ENCODE measurements around the gene VSTM2L. TPM values are rescaled to one million over a fixed set of nuclear protein-coding genes. Genes with fewer than 3 reads are reported as not detected.
"Not testable (repeated sequence)": the region's sequence is repeated elsewhere in the genome, so short reads cannot be mapped to it uniquely, and the experiment has no call there.

The VSTM2L gene, protein sequence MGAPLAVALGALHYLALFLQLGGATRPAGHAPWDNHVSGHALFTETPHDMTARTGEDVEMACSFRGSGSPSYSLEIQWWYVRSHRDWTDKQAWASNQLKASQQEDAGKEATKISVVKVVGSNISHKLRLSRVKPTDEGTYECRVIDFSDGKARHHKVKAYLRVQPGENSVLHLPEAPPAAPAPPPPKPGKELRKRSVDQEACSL
- under 1 TPM; 0.78 to 0.90 (median 0.82) TPM for polyA plus RNA-seq

DNA sequence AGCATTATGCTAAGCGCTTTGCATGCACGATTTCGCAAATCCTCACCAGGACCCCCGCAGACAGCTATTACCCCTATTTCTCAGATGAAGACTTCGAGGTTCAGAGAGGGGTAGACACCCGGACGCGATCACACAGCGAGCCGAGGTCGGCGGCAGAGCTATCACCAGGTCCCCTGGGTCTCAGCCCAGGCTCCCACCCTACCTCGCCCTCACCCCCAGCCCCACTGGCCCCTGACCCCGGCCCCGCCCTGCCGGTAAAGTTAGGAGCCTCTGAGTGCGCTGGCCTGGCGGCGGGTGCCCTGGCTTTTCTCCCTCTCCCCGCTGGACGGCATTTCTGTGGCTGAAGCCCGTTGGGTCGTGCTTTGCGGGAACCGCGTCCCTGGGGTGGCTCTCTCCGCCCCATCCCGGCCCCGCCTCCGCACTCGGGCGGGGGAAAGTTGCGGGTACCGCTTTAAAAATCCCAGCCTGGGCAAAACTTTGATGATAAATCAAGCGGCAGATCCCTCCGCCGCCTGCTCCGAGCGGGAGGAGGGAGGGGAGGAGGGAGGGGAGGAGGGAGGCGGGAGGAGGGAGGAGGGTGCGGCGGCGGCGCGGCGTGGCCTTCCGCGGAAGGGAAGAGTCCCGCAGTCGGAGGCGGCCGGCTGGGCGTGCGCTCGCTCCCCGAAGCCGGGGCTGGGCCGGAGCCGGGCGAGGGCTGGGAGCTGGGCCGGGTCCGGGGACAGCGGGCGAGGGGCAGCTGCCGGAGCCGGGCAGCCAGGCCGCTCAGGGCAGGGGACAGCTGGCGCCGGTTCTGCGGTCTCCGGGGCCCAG lies at the start of gene VSTM2L:
VSTM2L (plus strand) TSS at position 624 of the 810 bp plus-strand sequence. CDS start 224 bp downstream, outside the sequence.
- 5 to 7% (median 7%) methylated on average over 51 to 67 of the region's 71 CpGs for WGBS, 3 donors
- no peak within 1 kb of the TSS for H3K27ac ChIP-seq (ENCODE audit: low read depth, low read length)

DNA sequence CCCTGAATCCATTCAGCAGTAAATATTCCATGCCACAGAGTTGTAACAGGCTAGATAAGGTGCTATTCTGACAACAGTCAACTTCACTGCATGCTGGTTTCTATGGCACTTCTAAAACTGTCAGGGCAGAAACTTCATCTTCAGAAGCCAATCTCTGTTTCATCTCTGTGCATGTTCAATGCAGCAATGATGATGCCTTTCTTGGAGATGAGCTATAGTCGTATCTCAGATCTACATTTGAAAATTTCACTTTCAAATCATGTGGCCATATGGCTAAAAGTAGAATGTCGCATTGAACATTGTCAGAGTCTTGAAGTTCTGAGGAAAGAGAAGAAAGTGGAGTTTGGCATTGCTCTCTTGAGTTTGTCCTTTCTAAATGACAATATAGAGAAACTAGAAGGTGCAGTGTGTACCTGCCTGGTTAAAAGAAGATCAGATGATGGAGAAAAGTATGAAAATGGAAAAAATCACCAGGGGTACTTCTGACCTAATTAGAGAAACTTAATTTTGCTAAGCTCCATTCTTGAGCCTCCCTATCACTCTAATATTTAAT lies 49.0 kb upstream of the VSTM2L start:
- no peak overlapping the region for H3K27ac ChIP-seq (ENCODE audit: low read depth, low read length)
- 94 to 95% (median 95%) methylated on average over 2 of the region's 2 CpGs for WGBS, 3 donors

DNA sequence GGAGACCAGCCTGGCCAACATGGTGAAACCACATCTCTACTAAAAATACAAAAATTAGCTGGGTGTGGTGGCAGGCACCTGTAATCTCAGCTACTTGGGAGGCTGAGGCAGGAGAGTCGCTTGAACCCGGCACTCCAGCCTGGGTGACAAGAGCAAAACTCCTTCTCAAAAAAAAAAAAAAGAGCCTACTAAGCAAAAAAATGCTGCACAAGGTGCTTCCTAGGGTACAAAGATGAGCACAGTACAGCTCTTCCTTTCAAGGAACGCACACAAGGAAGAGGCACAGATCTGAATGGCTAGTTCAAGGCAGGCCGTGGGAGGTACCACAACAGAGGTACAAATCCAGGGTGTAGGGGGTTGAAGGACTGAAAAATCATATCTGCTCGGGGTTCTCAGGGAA lies 46.9 kb upstream of the VSTM2L start:
- WGBS, 3 donors: 97 to 100% (median 99%) methylated on average over 5 of the region's 5 CpGs

DNA sequence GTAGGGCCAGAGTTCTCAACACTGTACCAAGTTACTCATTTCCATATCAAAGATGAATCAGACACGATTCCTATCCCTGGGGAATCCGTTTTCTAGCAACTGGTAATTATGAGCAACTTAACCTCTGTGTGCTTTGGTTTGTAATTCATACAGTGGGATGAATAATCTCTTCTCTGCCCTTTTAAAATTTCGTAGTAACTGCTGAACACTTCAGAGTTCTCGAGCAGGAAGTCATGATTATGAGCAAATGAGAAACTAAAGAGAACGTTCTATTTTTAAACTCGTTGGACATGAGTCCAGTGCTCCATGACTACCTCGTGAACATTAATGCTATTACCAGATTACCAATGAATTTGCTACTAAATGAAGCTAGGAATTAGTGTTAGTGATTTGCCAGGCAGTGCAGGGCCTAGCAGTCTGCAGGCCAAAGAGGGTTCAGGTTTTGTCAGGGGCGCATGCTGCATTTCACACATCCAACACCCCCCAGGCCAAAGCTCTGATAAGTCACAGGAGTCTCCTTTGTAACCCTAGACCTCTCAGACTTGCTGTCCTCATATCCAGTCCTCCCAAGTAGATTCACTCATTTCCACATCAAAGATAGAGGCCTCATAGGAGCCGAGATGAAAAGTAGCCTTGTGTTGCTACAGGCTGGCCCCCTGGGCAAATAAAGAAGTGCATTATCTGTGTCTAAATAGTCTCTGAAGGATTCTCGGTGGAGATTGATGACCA lies 45.8 kb upstream of the VSTM2L start:
- WGBS, 3 donors: 77 to 81% (median 78%) methylated on average over 10 of the region's 10 CpGs

More for the DNA sequence above, 46.9 kb upstream of the VSTM2L start:
- H3K27ac ChIP-seq (ENCODE audit: low read depth, low read length): not testable (repeated sequence)

DNA sequence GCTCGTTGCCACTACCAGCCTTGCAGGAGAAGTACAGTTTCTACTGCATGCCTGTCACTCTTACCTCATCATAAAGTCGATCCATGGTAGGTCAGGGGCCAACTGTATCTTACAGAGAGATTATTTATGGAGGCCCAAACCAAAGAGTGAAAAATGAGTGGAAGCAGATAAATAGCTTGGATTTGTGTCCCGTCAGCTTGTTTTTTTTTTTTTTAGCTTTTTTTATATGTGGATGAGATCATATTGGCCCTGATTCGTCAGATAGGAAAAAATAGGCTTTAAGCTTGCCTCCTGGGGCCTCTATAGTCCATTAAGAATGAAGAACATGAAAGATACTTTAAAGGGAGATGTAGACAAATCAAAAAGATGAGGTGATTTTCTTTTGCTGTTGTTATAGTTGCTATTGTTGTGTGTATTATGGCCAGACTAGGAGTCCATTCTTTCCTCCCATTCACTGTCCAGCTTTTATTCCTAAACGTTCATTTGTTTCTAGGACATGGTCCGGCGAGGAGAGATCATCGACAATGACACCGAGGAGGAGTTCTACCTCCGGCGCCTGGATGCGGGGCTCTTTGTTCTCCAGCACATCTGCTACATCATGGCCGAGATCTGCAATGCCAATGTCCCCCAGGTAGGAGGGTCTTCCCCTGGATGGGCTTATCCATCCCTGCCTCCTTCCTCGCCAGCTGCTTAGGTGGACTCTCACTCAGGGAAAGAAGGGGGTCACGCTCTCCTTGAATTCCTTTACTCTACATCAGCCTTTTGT lies 43.3 kb upstream of the VSTM2L start:
- no peak overlapping the region for H3K27ac ChIP-seq (ENCODE audit: low read depth, low read length)
- 92 to 94% (median 93%) methylated on average over 15 of the region's 15 CpGs for WGBS, 3 donors

More for the DNA sequence above, 45.8 kb upstream of the VSTM2L start:
- no peak overlapping the region for H3K27ac ChIP-seq (ENCODE audit: low read depth, low read length)

DNA sequence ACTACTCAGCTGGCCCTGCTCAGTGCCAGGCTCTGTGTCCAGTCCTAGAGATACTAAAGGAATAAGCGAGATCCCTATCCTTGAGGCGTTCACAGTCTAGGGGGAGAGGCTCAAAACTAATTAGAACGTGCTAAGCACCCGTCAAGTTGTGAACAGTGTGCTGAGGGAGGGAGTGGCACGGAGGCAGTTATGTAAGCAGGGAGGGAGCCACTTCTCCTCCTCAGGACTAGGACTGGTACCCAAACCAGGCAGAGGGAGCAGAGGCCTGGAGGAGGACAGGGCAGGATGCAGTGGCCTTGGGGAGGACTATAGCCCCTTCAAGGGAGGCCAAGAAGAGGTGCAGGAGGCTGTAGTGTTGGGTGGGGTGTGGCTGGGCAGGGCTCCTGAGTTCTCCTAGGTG lies 39.6 kb upstream of the VSTM2L start:
- no peak overlapping the region for H3K27ac ChIP-seq (ENCODE audit: low read depth, low read length)
- WGBS, 3 donors: 89 to 95% (median 94%) methylated on average over 5 of the region's 5 CpGs

DNA sequence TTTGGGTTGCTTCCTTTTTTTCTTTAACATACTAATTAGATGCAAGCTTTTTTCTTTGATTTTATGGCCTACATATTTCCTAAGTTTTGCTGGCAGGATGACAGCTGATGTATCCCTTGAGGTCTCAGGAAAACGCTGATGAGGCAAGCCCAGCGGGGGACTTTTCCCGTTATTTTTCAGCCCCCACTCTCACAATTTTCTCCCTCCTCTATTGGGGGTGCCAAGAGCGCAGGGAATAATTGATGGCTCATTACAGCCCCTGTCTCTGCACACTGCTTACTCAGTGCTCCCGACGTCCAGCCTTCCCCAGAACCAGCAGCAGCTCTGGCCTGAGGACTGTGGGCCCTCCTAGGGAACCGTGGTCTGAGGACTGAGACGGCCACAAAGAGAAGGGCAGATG lies 38.6 kb upstream of the VSTM2L start:
- no peak overlapping the region for H3K27ac ChIP-seq (ENCODE audit: low read depth, low read length)
- WGBS, 3 donors: 50 to 78% (median 71%) methylated on average over 8 of the region's 8 CpGs

DNA sequence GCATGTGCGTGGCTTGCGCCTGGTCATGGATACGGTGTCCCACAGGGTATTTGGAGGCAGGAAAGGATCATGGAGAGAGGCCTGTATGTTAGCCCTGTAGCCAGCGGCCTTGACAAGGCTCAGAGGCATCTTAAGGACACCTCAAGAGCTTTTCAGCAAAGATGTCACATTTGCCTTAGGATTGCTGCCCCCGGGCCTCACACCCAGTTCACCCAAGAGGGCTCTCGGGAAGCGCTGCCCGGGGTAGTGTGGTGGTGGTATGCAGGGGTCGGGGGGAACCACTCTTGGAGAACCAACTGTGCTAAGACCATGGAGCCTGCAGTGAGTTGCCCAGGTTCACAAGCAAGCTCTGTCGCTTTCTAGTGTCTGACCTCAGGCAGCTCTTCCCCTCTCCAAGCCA lies 36.9 kb upstream of the VSTM2L start:
- WGBS, 3 donors: 95 to 98% (median 98%) methylated on average over 10 of the region's 10 CpGs
- no peak overlapping the region for H3K27ac ChIP-seq (ENCODE audit: low read depth, low read length)

DNA sequence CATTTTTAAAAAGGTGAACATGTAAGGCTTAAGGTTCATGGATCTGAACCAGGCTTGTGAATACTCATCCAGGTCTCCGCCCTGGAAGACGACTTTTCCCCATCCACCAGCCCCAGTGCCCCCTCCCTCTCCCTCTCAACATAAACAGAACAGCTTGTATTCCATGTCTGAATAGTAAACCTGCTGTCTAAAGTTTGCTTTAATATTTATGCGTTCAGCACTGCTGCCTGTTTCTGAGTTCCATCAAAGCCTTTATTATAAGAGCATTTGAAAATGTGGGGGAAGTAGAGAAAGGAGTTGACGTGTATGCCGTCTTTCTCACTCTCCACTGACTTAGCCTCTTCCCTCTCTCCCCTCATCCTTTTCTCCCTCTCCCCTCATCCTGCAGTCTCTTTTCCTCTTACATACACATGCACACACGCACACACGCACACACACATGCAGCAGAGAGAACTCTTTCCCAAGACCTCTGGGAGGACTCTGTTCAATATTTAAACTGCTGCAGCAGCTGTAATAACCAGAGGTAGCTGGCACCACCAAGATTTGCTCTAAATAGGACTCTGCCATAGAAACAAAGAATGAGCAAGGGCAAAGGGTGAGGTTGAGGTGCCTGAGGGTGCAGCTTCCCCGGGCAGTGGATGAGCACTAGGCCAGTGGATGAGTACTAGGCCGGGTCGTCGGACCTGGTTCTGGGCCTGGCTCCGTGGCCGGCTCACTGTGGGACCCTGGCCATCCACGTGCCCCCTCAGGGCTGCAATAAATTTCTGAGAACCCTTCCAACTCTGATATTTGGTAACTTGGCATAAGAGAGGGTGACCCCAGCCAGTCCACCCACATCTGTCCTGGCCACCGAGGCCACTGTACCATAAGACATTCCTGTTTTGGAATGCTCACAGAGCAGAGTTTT lies 35.4 kb upstream of the VSTM2L start:
- WGBS, 3 donors: 84 to 90% (median 86%) methylated on average over 15 of the region's 15 CpGs
- H3K27ac ChIP-seq (ENCODE audit: low read depth, low read length): no peak overlapping the region

DNA sequence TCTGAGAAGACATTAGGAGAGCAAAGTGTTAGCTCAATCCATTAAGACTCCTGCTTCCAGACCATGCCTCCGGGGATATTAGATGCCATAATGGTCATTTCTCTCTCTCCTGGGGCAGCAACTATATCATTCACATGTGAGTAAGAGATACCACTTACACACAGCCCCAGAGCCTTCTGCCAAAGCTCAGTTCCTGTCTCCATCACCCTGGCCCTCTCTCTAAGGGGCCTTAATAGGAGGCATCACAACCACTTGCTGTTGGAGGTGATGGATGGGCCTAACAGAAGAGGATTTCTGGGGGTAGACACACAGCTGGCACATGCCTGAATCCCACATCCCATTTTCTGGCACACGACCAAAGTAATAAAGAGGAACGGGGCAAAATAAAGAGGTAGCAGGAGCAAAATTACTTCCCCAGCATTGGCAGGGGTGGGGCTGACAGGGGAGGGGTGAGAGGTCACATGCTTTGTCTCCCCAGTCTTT lies 34.0 kb upstream of the VSTM2L start:
- H3K27ac ChIP-seq (ENCODE audit: low read depth, low read length): no peak overlapping the region
- 62 to 75% (median 63%) methylated on average over 3 of the region's 3 CpGs for WGBS, 3 donors

DNA sequence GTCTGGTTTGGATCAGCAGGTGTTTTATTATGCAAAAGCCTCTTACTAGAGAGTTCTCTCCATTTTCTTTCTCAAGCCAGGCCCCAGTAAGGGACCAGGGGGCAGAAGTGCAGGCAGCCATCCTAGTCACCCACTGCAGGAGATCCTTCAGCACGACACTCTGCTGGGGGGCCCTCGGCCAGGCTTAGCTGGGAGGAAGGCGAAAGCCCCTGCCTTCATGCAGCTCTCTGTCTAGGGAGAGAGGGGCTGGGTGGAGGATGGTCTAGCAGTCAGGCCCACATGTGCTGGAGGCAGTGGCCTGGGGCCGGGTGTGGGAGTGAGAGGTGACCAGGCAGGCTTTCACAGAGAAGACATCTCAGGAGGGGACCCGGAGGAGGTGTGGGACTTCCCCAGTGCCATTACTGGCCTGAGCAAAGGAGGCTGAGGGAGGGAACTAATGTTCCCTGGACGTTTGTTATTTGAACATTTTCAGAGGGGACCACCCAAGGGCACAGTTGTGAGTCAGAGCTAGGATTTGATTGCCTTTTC lies 33.5 kb upstream of the VSTM2L start:
- WGBS, 3 donors: 79 to 87% (median 84%) methylated on average over 6 of the region's 6 CpGs
- no peak overlapping the region for H3K27ac ChIP-seq (ENCODE audit: low read depth, low read length)

DNA sequence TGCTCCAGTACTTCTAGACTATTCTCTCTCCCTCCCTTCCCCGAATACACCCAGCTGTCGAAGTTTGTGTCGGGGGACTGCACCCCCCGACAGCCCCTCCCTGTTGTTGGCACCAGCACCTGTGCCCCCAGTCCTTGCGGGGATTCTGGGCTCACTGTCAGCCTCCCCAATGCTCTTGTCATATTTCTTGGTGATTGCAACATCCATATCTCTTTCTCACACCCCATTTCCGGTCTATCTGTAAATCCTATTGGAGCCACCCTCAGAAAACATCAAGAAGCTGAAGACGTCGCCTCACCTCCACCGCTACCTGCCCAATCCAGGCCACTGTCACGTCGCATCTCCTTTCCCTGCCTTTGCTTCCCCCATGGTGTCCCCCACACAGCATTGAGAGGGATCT lies 32.6 kb upstream of the VSTM2L start:
- WGBS, 3 donors: 84 to 88% (median 85%) methylated on average over 11 of the region's 11 CpGs

DNA sequence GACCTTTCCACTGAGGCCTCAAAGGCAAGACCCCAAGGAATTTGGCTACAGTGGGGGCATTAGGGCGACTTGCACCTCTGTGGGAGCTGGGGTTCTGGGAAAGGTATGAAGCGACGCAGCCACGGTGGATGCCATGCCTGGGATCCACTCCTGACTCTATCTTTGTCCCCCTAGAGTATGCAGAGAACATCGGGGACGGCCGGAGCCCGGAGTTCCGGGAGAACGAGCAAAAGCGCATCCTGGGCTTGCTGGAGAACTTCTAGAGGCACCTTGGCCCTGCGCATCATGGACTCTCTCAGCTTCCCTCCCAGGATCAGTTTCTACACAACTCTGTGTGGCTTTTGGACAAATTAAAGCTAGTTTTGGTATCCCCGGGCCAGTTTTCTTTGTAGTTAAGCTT lies 31.2 kb upstream of the VSTM2L start:
- no peak overlapping the region for H3K27ac ChIP-seq (ENCODE audit: low read depth, low read length)
- 94 to 98% (median 96%) methylated on average over 13 of the region's 13 CpGs for WGBS, 3 donors

More for the DNA sequence above, 32.6 kb upstream of the VSTM2L start:
- H3K27ac ChIP-seq (ENCODE audit: low read depth, low read length): no peak overlapping the region

DNA sequence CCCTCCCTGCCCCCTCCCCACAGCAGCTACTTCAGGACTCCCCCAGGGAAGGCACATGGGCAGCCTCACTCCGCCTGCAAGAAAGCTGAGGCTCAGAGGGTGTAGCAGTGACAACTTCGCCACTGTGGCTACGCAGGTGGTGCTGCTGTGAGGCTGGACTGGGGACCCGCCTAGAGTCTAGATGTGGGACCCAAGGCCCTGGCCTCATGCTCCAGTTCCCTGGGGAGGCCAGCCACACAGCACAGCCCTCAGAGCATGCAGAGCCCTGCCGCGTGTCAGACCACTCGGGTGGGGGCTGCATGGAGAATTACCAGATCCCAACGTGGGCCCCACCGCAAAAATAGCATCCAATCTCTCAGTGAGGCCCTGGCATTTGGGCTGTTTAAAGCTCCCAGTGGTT lies 30.8 kb upstream of the VSTM2L start:
- no peak overlapping the region for H3K27ac ChIP-seq (ENCODE audit: low read depth, low read length)
- 92 to 98% (median 93%) methylated on average over 9 of the region's 9 CpGs for WGBS, 3 donors

DNA sequence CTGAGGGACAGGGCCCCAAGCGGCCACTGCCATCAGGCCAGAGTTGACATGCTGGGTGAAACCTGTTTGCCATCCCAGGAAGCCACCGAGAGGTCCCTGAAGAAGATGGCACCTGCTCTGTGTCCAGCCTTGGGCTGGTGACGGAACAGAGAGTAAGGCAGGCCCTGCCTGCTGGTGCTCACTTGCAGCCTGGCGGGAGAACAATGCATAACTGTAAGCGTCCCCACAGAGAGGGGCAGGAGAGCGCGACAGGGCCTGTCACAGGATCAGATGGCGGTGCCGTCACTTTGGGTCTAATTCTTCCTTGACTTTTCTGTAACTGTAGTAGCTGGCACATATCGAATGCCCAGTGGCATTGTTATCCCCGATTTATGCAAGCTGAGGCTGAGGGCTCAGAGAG lies 29.0 kb upstream of the VSTM2L start:
- H3K27ac ChIP-seq (ENCODE audit: low read depth, low read length): no peak overlapping the region
- 90 to 97% (median 97%) methylated on average over 11 of the region's 11 CpGs for WGBS, 3 donors

DNA sequence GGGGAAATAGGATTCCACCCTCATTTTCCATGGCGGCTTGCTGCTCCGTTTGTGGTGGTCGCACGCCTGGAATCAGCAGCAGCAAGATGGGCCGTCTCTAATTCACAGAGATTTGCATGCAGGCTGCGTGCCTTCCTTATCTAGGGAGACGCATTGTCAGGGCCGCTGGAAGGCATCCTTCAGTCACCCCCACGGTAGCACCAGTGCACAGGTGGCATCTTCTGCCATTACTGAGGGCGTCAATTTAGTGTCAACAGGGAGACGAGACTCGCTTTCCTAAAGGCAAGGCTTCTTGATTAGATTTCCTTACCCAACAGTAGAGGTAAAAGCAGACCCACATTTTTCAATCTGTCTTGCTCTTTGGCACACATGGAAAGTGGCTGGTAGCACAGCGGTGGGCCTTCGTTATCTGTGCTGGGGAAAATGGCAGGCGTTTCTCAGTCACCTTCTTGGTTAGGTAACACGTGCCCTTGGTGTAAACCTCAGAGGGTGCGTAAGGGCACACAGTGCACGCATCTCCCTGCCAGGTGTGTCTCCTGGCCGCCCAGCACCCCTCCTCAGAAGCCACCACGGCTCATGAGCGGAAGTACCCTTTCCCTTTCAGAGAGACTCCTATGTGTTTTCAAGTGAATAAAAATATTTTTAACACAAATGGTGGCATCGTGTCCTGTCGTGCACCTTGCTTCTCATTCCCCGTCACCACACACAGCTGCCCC lies 27.3 kb upstream of the VSTM2L start:
- no peak overlapping the region for H3K27ac ChIP-seq (ENCODE audit: low read depth, low read length)
- 88 to 91% (median 89%) methylated on average over 24 of the region's 24 CpGs for WGBS, 3 donors
